T1000 (cell line): ENCODE results near the gene KCNJ12.
"Not testable (repeated sequence)": the region's sequence is repeated elsewhere in the genome, so short reads cannot be mapped to it uniquely, and the experiment has no call there.

ENCODE experiments used
- DNase-seq: peaks from one replicate; lab custom pipeline; 2025; ENCODE audit warnings: mixed read lengths; lab: John Stamatoyannopoulos, UW

KCNJ12 gene

DNA sequence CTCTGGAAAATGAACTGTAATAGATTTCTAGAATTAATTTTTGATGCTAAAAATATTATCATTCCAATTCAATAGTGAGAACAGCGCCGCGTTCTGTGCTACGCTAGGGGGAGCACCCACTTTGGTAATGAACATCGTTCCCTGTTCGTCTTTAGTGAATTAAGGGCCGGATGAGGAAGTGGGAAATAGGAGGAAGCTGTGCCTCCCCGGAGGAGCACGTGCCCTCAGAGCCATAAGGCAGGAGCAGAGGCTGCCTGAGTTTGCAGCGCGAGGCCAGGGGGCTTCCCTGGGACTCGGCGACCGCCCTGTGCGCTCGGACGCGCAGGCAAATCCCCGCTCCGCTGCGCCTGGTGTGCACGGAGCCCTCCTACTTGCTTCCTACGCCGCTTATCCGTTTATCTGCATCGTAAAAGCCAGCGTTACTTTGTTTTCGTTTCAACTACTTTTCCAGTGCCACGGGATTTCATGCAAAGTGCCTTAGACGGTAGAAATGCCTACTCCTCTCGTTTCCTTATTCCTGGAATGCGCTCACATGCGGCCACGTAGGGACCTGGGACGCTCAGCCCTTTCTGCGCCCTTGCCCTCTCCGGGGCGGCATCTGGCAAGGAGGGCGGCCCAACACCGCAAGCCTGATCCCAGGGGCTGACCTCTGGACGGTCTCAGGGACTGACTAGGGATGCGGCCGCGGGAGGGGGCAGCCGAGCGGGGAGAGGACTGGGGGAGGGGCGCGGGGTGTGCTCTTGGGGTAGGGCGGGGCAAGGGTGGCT is 76.4 kb downstream of the KCNJ12 start:
- DNase-seq = no peak

- no peak for DNase-seq
Observed at GRCh38 chr17:21453144-21453898, 77.2 kb downstream of the KCNJ12 start.

- not testable (repeated sequence) for DNase-seq
Observed at GRCh38 chr17:21454006-21454405, 77.8 kb downstream of the KCNJ12 start.

- DNase-seq = no peak
Observed at GRCh38 chr17:21454441-21454840, 78.3 kb downstream of the KCNJ12 start.

DNA sequence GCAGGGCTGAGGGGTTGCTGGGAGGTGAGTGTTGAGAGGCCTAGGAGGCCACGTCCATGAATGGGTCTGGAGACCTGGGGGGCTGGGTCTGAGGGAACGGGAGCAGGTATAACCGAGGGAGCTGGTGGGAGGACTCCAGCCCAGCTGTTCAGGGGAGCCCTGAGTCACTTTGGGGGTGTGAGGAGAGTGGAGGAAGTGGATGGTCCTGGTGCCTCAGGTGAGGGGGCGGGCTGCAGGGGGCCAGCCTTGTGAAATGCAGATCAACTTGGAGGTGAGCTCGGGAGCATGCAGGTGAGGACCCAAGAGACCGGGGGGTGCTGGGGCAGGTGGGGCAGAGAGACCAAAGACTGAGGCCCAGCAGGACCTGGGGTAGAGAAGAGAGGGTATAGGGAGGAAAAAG is 79.6 kb downstream of the KCNJ12 start:
- no peak for DNase-seq

DNA sequence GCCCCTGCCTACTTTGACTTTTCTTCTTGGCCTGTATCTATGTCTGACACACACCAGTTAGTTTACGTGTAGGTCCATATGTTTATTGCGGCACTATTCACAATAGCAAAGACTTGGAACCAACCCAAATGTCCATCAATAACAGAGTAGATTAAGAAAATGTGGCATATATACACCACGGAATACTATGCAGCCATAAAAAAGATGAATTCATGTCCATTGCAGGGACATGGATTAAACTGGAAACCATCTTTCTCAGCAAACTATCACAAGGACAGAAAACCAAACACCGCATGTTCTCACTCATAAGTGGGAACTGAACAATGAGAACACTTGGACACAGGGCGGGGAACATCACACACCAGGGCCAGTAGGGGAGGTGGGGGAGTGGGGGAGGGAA is 80.3 kb downstream of the KCNJ12 start:
- DNase-seq = not testable (repeated sequence)

- DNase-seq = peak; percentile 84
Observed at GRCh38 chr17:21457051-21458026, 81.2 kb downstream of the KCNJ12 start.

DNA sequence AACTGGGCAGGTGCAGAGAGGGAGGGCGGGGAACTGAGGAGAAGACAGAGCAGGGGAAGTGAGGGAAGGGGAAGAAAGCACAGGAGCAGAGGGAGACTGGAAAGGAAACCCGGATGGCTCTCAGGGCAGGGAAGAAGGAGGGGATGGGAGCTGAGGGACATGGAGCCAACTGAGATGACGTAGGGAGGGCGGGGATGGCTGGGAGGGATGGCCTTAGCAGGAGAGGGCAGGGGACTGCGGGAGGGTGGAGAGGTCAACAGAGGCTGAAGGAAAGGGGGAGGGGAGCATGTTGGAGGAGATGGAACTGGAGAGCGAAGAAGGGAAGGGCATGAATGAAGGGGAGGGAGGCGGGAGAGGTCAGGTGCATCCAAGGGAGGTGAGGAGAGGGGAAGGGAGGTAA is 81.9 kb downstream of the KCNJ12 start:
- no peak for DNase-seq

GRCh38 chr17:21459536-21459935 is 83.4 kb downstream of the KCNJ12 start:
- DNase-seq = no peak

DNA sequence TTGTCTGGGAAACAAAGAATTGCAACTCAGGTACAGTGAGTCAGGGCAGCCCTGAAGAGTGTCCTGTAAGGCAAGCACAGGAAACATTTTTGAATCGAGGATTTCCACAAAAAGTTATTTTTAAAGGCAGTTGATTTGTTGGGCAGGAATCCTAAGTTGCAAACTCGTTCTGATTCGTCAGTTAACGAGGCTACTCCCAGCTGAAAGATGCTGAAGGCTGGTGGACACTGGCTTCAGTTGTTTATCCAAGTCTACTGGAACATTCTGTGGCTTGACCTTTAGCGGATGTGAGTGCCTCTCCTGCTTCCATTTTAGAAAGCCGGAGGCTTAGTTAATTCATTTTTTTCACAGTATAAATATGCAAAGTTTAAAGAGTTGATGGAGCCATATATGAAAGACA is 84.2 kb downstream of the KCNJ12 start:
- DNase-seq = no peak

DNA sequence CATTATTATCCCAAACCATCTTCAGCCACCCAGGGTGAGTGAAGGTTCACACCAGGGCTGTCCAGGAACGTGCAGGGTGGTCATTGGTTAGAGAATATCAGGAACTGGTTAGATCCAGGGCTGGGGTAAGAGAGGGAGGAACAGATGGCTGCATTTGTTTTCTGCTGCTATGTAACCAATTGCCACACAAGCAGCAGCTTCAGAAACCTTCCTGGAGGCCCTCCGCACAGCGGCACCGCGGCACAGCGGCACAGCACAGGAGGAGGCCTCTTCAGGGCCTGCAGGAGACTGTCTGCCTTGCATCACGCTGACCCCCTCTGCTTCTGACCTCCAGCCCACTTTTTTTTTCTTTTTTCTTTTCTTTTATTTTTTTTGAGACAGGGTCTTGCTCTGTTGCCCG is 86.1 kb downstream of the KCNJ12 start:
- no peak for DNase-seq

DNA sequence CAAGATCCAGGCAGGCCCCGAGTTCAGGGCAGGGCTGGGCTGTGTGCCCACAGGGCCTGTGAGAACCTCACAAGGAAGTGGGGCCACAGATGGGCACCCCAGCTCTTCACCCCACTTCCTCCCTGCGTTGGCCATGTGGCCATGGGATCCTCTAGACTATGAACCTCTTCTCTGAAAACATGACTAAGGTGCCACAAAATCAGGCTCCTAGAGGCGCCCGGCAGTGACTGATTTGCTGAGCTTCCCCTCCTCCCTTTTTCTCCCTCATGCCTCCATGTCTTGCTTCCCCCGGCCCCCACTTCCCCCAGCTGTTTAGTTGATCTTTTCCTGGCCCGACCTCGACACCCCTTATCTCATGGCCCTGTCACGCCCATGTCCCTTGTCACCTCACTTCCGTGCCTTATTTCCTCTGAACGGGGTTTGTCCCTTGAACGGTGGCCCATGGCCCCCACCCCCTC is 87.1 kb downstream of the KCNJ12 start:
- DNase-seq = no peak

DNA sequence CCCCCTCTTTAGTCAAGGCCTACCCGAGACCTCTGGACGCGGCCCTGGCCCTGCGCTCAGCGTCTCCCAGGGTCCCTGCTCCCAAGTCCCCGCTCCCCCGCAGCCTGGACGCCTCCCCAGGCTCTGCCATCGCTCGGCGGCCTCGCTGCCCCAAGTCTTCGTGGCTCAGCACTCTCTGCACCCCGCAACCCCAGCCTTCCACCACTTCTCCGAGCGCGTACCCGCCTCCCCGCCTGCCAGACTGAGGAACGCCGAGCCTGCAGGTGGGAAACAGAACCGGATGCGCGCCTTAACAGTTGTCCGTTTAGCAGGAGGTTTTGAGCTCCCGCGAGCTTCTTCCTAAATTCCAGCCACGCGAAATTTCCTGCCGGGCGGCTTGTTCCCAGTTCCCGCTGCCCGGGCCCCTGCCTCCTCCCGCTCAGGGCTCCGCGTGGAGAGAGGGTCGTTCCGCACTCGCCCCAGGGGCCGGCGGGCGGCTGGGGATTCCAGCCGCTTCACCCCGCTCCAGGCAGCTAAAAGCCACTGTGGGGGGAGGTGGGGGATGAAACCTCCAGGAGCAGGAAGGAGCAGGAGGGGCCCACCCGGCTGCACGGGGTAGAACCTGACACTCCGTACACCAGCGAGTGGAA is 87.7 kb downstream of the KCNJ12 start:
- no peak for DNase-seq

GRCh38 chr17:21464611-21465021 is 88.5 kb downstream of the KCNJ12 start:
- no peak for DNase-seq

DNA sequence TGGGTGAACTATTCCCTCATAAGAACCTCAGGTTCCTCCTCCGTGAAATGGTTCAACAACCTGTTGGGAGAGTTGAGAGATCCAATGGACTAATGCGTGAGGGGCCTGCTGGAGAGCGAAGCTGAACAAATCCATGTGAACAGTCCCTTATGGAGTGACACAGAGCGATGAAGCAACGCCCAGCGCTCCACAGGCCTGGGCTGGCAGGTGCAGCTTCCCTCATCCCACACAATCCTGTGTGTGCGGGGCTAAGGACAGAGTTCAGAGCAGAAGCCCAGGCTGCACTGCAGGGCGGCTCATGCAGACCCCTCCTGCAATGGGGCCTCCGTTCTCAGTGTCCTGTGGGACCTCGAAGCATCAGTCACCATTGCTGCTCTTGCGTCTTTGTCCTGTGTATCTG is 90.4 kb downstream of the KCNJ12 start:
- DNase-seq = no peak

DNA sequence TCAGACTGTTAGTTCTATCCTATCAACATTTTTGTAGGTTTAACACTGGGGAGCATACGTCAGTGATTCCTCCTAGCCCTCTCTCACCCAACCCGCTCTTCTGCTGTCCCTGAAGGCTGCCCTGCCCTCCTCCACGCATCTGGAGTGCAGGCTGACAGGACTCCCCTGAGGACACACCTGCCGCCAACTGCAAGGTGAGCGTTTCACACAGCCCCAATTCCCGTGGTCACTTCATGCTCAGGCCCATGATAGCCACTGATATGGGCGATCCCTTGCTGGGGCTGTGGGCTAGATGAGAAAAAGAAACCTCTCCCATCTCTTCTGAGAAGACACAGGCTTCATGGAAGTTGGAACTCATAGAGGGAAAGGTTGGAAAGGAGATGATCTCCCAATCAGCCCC is 91.0 kb downstream of the KCNJ12 start:
- no peak for DNase-seq

DNA sequence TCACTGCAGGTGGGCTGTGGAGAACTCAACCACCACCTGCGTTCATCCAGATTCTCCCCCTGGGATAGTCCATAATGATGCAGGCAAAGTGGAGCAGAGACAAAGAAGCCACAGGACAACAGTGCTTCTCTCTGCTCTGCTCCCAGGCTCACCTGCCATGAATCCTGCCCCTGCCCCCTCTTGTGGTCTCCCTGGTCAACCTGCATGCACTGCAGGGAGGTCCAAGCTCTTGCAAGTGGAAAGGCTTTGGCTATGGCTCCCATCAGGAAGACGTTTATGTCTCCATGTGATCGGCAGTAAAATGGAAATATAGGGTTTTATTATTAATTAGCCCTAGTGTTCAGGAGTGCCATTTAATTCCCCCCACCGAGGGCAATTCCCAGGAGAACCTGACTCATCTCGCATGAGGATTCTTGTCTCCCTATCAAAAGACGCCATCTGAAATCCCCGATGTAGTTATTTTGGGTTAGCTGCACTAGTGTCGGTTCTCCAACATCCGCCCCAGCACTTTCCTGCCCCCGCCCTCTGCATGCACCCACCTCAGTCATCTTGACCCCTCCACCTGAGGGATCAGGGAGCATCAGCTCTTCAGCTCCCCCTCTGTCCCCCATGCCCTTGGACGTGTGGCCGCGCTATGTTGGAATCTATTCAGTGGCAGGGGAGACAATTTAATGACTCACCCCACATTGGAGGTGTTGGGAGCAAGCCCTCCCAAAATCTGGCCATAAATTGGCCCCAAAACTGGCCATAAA is 91.8 kb downstream of the KCNJ12 start:
- DNase-seq = no peak
